ENCODE measurements around the gene C2orf78.
A peak's percentile ranks its signal among the peaks of the same experiment; 100 is the strongest.
"Not testable (repeated sequence)": the region's sequence is repeated elsewhere in the genome, so short reads cannot be mapped to it uniquely, and the experiment has no call there.

Gene C2orf78

GRCh38 chr2:73783883-73784282 is at the start of gene C2orf78:
Gene C2orf78, plus strand, starts transcription at chr2:73784183. Its CDS starts 127 bp downstream, at chr2:73784310.
- DNase-seq: not testable (repeated sequence)

GRCh38 chr2:73736378-73736777 is 47.6 kb upstream of the C2orf78 start:
- no peak for DNase-seq

GRCh38 chr2:73736855-73737779 is 46.9 kb upstream of the C2orf78 start, which contains the start of gene TPRKB:
Gene TPRKB, minus strand, starts transcription at chr2:73737345. Its CDS starts 2,776 bp downstream, at chr2:73734569.
- peak; percentile 96 to 97 for DNase-seq

- DNase-seq: no peak
These were observed 44.9 kb upstream of the C2orf78 start for GRCh38 chr2:73739101-73739500.

GRCh38 chr2:73740767-73741166 is 43.2 kb upstream of the C2orf78 start:
- no peak for DNase-seq

GRCh38 chr2:73746015-73746876 is 37.7 kb upstream of the C2orf78 start:
- DNase-seq: no peak

GRCh38 chr2:73746877-73747208 is 37.1 kb upstream of the C2orf78 start:
- no peak for DNase-seq

GRCh38 chr2:73749314-73749713 is 34.7 kb upstream of the C2orf78 start:
- DNase-seq: no peak

- DNase-seq: not testable (repeated sequence)
These were observed 29.7 kb upstream of the C2orf78 start for GRCh38 chr2:73754332-73754731.

- no peak for DNase-seq
These were observed 24.7 kb upstream of the C2orf78 start for GRCh38 chr2:73759285-73759764.

- no peak for DNase-seq
These were observed 24.1 kb upstream of the C2orf78 start for GRCh38 chr2:73759904-73760303.

- DNase-seq: no peak
These were observed 21.4 kb upstream of the C2orf78 start for GRCh38 chr2:73762571-73762970.

- DNase-seq: no peak
These were observed 19.0 kb upstream of the C2orf78 start for GRCh38 chr2:73764945-73765344.

GRCh38 chr2:73766349-73766748 is 17.6 kb upstream of the C2orf78 start:
- no peak for DNase-seq

- no peak for DNase-seq
These were observed 17.0 kb upstream of the C2orf78 start for GRCh38 chr2:73766994-73767393.

GRCh38 chr2:73770725-73771124 is 13.3 kb upstream of the C2orf78 start:
- DNase-seq: no peak

- DNase-seq: no peak
These were observed 11.2 kb upstream of the C2orf78 start for GRCh38 chr2:73772819-73773218.

- DNase-seq: no peak
These were observed 7.6 kb upstream of the C2orf78 start for GRCh38 chr2:73776381-73776780.

- DNase-seq: no peak
These were observed 7.0 kb upstream of the C2orf78 start for GRCh38 chr2:73776869-73777519.

GRCh38 chr2:73778867-73779466 is 5.0 kb upstream of the C2orf78 start:
- not testable (repeated sequence) for DNase-seq

- peak; percentile 89 to 93 for DNase-seq
These were observed 4.3 kb upstream of the C2orf78 start, which contains the start of gene DUSP11 for GRCh38 chr2:73779467-73780236. Gene DUSP11, minus strand, starts transcription at chr2:73780103. Its CDS starts 129 bp downstream, at chr2:73779974.

GRCh38 chr2:73780237-73780582 is 3.8 kb upstream of the C2orf78 start:
- no peak for DNase-seq

Measured in AML-193 (cell line).